Stimulated activated CD4-positive, alpha-beta T cell treated with anti-CD3 and anti-CD28 coated beads, Interleukin-1b, Interleukin-23, amount 100 ng/mL, for 4 hours (primary cell): Measurements from ENCODE around the gene GALK1.

Source experiments
- DNase-seq, 2 donors: peaks; one replicate each; pipeline ENCODE4 v3.0.0-alpha.2; 2020; ENCODE audit warnings: low read depth in 2 of 2

The GALK1 gene

DNA sequence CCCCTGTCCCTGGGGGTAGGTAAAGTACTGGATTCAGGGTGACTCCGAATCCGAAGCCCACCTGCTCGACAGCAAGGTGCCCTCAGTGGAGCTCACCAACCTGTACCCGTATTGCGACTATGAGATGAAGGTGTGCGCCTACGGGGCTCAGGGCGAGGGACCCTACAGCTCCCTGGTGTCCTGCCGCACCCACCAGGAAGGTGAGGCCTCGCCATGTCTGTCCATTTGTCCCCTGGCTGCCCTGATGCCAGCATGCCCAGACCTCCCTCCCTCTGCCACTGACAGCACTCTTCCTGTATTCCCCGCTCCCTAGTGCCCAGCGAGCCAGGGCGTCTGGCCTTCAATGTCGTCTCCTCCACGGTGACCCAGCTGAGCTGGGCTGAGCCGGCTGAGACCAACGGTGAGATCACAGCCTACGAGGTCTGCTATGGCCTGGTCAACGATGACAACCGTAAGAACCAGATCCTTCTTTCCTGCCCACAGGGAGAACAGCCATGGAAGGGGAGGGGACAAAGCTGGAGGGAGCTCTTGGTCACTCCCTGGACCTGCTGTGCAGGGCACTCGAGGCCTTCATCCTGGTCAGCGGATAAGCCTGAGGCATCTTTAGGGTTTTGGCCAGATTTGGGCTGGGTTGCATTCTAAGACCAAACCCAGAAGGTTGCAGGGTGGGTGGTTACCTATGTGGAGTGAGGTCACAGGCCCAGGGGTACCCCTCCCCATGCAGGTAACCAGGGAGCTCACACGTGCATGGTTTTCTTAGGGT is 14.2 kb downstream of the GALK1 start:
- no peak for DNase-seq

DNA sequence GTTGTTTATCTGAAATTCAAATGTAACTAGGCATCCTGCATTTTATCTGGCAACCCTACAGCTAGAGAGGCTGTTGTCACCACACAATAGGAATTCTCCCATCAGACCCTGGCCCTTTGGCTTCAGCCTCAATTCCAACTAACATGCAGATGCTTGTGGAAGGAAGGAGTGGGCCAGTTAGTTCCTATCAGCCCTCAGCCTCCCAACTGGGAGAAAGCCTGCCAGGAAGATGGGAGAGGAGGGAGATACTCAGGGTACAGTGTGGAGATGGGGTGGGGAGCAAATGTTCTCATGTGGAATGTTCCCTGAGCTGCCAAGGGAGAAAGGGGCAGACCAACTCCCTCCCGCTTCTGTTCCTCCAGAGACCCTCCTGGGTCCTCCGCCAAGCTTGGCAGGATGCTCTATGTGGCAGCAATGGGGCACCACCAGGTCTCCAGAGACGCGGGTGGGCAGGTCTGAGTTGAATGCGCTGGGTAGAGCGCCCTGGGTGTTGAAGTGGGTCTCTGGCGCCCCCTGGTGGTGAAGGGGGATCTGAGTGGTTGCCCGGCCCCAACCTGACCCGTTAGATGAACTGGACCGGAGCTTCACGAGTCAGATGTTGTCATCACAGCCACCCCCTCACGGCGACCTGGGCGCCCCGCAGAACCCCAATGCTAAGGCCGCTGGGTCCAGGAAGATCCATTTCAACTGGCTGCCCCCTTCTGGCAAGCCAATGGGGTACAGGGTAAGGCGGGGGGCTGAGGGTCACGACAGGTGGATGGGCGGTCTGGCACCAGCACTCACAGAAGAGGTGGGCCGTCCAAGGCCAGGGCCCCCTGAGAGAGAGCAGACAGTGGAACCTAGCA is 15.2 kb downstream of the GALK1 start:
- DNase-seq = peak; percentile 90 to 92

- no peak for DNase-seq
These were observed 16.3 kb downstream of the GALK1 start for GRCh38 chr17:75748706-75749105.

GRCh38 chr17:75743625-75744206 is 21.3 kb downstream of the GALK1 start:
- no peak for DNase-seq

GRCh38 chr17:75742337-75742736 is 22.7 kb downstream of the GALK1 start:
- DNase-seq = no peak

GRCh38 chr17:75740631-75741077 is 24.3 kb downstream of the GALK1 start:
- no peak for DNase-seq

- no peak for DNase-seq
These were observed 24.8 kb downstream of the GALK1 start for GRCh38 chr17:75740215-75740614.

DNA sequence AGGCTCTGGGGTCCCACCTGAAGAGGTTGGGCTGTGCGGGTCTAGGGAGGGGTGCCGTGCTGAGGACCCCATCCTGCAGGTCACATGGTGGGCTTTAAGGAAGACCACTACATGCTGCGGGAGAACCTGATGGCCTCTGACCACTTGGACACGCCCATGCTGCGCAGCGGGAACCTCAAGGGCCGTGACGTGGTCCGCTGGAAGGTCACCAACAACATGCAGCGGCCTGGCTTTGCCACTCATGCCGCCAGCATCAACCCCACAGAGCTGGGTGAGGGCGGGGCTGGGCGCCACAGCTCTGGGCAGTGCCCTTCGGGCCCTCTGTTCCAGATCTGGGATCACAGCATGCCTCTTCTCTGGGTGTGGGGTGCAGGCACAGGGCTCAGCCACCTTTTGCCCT is 25.2 kb downstream of the GALK1 start:
- DNase-seq = no peak

DNA sequence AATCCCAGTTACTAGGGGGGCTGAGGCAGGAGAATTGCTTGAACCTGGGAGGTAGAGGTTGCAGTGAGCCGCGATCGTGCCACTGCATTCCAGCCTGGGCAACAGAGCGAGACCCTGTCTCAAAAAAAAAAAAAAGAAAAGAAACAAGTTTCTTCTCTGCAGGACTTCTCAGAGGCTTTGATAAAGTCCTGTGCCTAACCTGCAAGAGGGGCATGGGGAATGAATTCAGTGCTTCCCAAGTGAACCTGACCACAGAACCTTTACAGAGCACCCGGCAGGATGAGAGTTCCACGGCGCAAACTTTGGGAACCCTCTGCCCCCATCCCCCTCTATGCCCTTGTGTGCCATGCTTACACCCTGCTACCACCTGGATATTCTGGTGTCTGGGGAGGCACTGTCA is 25.8 kb downstream of the GALK1 start:
- no peak for DNase-seq

GRCh38 chr17:75738218-75738802 is 26.7 kb downstream of the GALK1 start:
- DNase-seq = no peak

DNA sequence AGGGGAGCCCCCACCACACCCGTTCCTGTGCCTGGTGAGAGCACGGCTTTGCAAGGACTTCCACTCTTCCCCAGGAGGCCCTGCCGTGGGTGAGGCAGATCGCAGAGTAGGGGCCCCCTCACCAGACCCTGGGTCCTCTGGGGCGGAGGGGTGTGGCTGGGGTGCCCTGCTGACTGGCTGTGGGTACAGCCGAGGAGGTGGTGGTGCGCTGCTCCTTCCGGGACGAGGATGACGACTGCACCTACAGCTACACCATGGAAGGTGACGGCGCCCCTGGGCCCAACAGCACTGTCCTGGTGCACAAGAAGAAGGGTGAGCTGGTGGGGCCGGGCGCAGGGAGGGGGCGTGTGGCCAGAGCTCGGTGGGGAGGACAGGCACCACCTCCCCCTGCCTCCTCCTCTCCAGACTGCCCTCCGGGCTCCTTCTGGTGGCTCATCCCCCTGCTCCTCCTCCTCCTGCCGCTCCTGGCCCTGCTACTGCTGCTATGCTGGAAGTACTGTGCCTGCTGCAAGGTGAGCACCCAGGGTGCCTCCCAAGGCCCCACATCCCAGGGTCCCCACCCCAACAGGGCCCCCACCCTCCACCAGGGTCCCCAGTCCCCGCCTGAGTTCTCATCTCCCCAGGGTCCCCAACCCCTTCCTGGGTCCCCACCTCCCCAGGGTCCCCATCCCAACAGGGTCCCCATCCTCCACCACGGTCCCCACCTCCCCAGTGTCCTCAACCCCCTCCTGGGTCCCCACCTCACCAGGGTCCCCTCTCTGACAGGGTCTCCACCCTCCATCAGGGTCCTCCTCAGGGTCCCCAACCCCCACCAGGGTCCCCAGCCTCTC is 27.6 kb downstream of the GALK1 start:
- no peak for DNase-seq

- no peak for DNase-seq
These were observed 28.7 kb downstream of the GALK1 start for GRCh38 chr17:75736173-75736835.

DNA sequence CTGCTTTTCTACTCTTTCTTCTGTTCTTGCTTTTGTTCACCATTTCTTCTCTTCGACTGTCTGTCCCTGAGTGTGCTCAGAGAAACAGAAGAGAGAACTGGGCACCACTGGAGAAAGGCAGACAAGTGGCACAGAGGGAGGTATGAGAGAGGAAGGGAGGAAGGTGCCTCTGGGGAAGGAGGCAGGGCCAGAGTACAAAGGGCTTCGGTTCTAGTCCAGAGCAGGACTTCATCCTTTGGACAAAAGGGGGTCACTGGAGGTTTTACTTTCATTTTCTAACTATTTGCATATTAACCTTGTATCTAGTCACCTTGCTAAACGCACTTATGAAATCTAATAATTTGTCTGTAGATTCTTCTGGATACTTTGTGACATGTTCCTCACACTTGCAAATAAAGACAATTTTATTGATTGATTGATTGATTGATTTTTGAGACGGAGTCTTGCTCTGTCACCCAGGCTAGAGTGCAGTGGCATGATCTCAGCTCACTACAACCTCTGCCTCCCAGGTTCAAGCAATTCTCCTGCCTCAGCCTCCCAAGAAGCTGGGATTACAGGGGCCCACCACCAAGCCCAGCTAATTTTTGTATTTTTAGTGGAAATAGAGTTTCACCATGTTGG is 30.2 kb downstream of the GALK1 start:
- DNase-seq = no peak

GRCh38 chr17:75733471-75733870 is 31.5 kb downstream of the GALK1 start:
- no peak for DNase-seq

DNA sequence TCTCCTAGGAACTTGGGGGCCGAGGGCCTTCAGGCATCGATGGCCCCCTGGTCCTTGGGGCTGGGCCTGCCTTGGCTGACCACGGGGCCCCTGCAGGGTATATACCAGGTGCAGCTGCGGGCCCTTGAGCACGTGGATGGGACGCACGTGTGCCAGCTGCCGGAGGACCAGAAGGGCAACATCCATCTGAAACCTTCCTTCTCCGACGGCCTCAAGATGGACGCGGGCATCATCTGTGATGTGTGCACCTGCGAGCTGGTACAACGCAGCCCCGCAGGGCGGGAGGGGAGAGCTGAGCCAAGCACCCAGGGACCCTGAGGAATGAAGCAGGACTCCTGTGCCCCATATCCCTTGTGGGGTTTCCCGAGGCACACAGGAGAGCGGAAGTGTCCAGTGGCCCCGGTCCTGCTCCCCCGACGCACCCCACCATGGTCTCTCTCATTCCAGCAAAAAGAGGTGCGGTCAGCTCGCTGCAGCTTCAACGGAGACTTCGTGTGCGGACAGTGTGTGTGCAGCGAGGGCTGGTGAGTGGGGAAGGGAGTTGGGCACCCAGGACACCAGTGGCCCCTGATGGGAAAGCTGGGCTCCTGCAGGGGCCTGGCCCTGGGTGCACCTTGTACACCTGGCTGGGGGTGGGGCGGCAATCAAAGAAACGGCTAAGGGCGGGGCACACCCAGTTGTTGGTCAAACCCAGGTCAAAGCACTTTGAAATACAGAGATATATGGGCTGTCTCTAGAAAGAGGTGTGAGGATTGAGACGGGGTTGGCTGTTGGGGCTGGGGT is 33.1 kb downstream of the GALK1 start:
- no peak for DNase-seq

DNA sequence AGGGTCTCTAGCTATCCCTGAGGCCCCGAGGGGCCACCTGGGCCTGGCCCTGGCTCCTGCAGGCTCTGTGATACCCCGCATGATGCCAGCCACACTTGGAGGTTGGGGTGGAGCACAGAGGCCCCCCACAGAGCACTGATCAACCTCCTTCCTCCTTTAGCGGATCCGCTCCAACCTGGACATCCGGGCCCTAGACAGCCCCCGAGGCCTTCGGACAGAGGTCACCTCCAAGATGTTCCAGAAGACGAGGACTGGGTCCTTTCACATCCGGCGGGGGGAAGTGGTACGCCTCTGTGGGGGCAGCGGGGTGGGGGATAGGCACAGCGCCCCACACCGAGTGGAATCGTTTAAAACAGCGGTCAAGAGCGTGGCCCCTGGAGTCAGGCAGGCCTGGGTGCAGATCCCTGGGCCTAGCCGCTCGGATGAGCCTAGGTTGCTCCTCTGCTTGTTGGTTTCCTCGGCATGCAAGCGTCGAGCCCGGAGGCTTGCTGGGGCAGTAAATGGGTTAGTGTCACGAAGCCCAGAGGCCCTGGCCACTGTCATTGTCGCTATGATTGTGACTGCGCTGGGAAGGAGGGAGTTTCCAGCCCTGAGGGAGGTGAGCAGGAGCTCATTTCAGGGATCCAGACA is 33.8 kb downstream of the GALK1 start:
- DNase-seq = no peak

- no peak for DNase-seq
These were observed 34.9 kb downstream of the GALK1 start for GRCh38 chr17:75730065-75730464.

DNA sequence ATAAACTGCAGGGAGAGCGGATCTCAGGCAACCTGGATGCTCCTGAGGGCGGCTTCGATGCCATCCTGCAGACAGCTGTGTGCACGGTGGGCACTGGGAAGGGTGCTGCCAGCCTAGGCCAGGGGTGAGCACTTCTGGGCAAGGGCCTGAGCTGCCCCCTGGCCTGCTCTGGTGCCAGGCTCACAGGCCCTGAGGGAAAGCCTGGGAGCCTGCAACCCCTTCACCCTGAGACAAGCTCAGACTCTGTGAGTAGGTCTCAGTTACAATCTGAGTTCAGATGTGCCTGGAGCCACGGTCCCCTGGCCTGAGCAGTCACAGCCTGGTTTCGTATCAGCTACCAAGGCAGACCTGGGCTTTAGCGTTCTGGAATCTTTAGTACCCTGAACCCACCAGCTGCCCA is 35.6 kb downstream of the GALK1 start:
- no peak for DNase-seq

- DNase-seq = no peak
These were observed 37.6 kb downstream of the GALK1 start for GRCh38 chr17:75727391-75727790.
